Liver (tissue), 3 donors: Measurements from ENCODE around the gene CAPN10.

Experiments
- EGR1 ChIP-seq, 2 donors: IDR thresholded peaks; 2 replicates each; pipeline ENCODE4 v1.6.1; 2016 to 2018; ENCODE audit warnings: antibody characterized with exemption in 2 of 2, low read depth in 2 of 2
- GABPA ChIP-seq, 2 donors: IDR thresholded peaks in 1 of 2; conservative IDR thresholded peaks in 1 of 2; 2 replicates each; pipeline ENCODE4 v1.6.1; 2016; ENCODE audit warnings: antibody characterized with exemption in 2 of 2, mild to moderate bottlenecking in 1 of 2, moderate library complexity in 1 of 2
- RAD21 ChIP-seq, 2 donors: IDR thresholded peaks; 2 replicates each; pipeline ENCODE4 v1.6.1; 2016; ENCODE audit warnings: antibody characterized with exemption in 2 of 2, mild to moderate bottlenecking in 2 of 2
- SP1 ChIP-seq: IDR thresholded peaks from 2 replicates; pipeline ENCODE4 v1.6.1; 2018; ENCODE audit warnings: antibody characterized with exemption, mild to moderate bottlenecking
- TAF1 ChIP-seq: conservative IDR thresholded peaks from 2 replicates; pipeline ENCODE4 v1.6.1; 2016; ENCODE audit warnings: antibody characterized with exemption, mild to moderate bottlenecking
- YY1 ChIP-seq: IDR thresholded peaks from 2 replicates; pipeline ENCODE4 v1.6.1; 2016; ENCODE audit warnings: antibody characterized with exemption, mild to moderate bottlenecking
- TF ChIP-seq, protein P1 (sequence below): fragments of 150-350 bp; IDR thresholded peaks from 2 replicates; pipeline ENCODE4 v1.5.1; 2017; ENCODE audit warnings: improper control_type of control experiment, low read depth, low read length; ENCODE audit not compliant: missing input control
- TF ChIP-seq, protein P2 (sequence below): IDR thresholded peaks from 2 replicates; pipeline ENCODE4 v1.6.1; 2016; ENCODE audit warnings: antibody characterized with exemption
- TF ChIP-seq, protein P3 (sequence below): IDR thresholded peaks from 2 replicates; pipeline ENCODE4 v1.6.1; 2016; ENCODE audit warnings: antibody characterized with exemption, mild to moderate bottlenecking
- TF ChIP-seq, protein P4 (sequence below): IDR thresholded peaks from 2 replicates; pipeline ENCODE4 v1.6.1; 2016; ENCODE audit warnings: antibody characterized with exemption
- TF ChIP-seq, protein P5 (sequence below): IDR thresholded peaks from 2 replicates; pipeline ENCODE4 v1.6.1; 2016; ENCODE audit warnings: antibody characterized with exemption
- donor health status: healthy.
- donor health status: healthy.

DNA sequence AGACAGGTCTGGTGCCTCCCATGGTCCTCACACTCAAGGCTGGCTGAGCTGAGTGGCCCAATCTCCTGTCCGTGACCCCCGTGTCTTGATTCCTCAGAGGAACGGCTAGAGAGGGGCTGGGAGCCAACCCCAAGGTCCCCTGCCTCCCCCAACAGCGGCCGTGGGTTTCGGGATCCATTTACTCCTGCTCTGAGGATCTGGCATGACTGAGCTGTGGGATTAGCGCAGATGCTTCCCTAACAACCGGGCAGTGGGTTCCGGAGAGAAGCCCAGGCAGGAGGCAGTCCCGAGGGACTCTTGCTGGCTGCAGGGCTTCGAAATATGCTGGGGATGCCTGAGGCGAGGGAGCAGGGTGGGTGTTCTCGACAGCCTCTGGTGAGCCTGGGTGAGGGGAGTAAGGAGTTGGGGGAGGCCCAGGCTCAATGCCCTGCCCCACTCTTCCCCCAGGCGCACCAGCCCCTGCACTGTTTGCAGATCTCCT lies 57.7 kb downstream of the CAPN10 start:
- TF ChIP-seq, protein P1, sequence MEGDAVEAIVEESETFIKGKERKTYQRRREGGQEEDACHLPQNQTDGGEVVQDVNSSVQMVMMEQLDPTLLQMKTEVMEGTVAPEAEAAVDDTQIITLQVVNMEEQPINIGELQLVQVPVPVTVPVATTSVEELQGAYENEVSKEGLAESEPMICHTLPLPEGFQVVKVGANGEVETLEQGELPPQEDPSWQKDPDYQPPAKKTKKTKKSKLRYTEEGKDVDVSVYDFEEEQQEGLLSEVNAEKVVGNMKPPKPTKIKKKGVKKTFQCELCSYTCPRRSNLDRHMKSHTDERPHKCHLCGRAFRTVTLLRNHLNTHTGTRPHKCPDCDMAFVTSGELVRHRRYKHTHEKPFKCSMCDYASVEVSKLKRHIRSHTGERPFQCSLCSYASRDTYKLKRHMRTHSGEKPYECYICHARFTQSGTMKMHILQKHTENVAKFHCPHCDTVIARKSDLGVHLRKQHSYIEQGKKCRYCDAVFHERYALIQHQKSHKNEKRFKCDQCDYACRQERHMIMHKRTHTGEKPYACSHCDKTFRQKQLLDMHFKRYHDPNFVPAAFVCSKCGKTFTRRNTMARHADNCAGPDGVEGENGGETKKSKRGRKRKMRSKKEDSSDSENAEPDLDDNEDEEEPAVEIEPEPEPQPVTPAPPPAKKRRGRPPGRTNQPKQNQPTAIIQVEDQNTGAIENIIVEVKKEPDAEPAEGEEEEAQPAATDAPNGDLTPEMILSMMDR = no peak
- TF ChIP-seq YY1 (no peak), EGR1 (IDR thresholded peaks at IDR 0.05; ENCODE audit: low read depth in 2 of 2) (no peak), TAF1 (no peak), SP1 (no peak), RAD21 (IDR thresholded peaks at IDR 0.05) (no peak), GABPA (IDR thresholded peaks at IDR 0.05 in 1 of 2, conservative IDR thresholded peaks at IDR 0.05 in 1 of 2) (no peak)
- TF ChIP-seq, protein P2, sequence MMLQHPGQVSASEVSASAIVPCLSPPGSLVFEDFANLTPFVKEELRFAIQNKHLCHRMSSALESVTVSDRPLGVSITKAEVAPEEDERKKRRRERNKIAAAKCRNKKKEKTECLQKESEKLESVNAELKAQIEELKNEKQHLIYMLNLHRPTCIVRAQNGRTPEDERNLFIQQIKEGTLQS = no peak
- TF ChIP-seq, protein P3, sequence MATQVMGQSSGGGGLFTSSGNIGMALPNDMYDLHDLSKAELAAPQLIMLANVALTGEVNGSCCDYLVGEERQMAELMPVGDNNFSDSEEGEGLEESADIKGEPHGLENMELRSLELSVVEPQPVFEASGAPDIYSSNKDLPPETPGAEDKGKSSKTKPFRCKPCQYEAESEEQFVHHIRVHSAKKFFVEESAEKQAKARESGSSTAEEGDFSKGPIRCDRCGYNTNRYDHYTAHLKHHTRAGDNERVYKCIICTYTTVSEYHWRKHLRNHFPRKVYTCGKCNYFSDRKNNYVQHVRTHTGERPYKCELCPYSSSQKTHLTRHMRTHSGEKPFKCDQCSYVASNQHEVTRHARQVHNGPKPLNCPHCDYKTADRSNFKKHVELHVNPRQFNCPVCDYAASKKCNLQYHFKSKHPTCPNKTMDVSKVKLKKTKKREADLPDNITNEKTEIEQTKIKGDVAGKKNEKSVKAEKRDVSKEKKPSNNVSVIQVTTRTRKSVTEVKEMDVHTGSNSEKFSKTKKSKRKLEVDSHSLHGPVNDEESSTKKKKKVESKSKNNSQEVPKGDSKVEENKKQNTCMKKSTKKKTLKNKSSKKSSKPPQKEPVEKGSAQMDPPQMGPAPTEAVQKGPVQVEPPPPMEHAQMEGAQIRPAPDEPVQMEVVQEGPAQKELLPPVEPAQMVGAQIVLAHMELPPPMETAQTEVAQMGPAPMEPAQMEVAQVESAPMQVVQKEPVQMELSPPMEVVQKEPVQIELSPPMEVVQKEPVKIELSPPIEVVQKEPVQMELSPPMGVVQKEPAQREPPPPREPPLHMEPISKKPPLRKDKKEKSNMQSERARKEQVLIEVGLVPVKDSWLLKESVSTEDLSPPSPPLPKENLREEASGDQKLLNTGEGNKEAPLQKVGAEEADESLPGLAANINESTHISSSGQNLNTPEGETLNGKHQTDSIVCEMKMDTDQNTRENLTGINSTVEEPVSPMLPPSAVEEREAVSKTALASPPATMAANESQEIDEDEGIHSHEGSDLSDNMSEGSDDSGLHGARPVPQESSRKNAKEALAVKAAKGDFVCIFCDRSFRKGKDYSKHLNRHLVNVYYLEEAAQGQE = no peak
- TF ChIP-seq, protein P4, sequence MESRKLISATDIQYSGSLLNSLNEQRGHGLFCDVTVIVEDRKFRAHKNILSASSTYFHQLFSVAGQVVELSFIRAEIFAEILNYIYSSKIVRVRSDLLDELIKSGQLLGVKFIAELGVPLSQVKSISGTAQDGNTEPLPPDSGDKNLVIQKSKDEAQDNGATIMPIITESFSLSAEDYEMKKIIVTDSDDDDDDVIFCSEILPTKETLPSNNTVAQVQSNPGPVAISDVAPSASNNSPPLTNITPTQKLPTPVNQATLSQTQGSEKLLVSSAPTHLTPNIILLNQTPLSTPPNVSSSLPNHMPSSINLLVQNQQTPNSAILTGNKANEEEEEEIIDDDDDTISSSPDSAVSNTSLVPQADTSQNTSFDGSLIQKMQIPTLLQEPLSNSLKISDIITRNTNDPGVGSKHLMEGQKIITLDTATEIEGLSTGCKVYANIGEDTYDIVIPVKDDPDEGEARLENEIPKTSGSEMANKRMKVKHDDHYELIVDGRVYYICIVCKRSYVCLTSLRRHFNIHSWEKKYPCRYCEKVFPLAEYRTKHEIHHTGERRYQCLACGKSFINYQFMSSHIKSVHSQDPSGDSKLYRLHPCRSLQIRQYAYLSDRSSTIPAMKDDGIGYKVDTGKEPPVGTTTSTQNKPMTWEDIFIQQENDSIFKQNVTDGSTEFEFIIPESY = no peak
- TF ChIP-seq, protein P5, sequence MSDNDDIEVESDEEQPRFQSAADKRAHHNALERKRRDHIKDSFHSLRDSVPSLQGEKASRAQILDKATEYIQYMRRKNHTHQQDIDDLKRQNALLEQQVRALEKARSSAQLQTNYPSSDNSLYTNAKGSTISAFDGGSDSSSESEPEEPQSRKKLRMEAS = no peak
